IPS-NIHi11 (cell line): ENCODE measurements around the gene FSTL1.

Source experiments
- DNase-seq: peaks from one replicate; pipeline ENCODE4 v3.0.0; 2012; ENCODE audit warnings: mixed read lengths, low spot score

The FSTL1 gene

DNA sequence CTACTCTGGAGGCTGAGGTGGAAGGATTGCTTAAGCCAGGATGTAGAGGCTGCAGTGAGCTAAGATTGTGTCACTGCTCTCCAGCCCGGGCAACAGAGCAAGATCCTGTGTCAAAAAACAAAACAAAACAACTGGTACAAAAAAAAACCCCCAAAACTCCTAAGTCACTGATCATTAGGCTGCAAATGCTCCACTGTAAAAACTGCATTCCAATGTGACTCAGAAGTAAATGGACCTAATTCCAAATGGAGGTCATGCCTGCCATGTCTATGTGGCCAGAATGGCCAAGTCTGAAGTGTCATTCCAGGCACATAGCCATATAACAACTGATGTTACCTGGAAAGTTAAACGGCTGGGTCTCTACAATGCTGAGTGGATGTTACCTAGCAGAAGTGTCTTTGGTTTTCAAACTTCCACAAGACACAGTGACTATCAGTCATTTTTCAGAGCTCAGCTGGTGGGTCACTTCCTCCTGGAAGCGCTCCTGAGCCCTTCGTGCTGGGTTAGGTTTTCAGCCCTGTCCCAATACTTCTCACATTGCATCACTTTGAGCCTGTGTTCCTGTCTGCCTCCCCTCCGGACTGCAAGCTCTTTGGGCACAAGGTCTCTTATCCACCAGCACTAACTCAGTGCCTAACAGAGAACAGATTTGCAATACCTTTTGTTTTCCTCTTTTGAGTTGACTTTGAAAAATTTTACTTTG lies 10.6 kb downstream of the FSTL1 start:
- no peak for DNase-seq

DNA sequence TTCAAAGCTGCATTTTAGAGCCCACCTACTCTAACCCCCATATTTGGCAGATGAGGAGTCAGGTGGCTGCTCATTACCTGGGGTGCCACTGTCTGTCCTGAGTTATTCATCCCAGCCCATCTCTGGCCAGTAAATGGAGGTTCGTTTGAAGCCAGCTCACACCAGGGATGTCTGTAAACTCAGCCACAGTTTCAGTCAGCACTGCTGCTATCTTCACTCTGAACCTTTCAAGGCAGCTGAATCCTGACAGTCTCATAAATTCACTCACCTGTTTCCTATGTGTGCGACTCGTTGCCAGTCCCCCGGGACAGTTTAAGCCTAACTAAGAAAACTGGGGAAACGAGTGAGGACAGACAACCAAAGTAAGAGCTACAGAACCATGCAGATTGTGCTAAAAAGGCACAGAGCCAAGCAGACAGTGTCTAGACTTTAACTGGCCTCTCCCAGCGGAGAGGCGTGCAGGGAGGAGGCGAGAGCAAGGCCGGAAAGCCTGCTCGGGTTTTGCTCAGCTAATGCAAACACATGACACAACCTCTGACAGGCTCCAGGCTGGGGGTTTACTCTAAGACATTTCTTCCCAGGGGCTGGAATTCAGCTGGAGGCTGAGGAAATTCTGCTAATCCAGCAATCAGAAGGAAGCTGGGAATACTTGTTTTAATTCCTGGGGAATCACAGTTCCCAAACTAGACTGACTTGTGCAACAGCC lies 12.0 kb downstream of the FSTL1 start:
- no peak for DNase-seq

DNA sequence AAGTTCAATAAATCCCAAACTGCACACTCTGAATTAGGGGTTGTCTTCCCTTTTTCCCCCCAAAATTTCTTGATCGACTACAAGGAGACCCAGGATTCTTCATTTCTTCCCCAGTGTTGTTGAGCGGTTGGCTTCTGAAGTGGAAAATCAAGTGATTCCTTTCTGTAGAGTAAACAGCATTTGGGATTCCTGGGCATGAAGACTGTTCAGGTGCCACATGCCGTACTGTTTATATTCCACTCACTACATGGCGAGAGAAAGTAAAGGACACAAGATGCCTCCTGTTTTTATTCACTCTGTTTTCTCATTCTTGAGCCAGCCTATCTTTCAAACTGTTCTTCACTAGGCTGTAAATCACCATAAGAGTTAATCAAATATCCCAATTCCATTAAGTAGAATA lies 12.6 kb downstream of the FSTL1 start:
- no peak for DNase-seq

DNA sequence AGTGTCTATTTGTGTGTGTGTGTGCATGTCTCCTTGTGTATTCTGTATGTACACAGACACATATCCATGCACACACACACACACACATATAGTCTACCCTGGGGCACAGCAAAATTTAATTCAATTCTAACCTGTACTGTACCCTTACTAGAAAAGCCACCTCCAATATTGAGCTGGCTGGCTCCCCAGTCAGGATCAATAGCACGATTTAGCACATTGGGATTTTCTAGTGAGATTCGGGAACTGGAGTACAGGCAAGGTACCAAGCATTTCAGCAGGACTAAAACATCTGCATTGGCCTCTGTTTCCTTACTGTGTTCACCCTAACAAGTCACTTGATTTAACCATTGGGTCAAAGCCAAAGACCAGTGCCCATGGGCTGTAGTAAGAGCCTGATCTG lies 13.2 kb downstream of the FSTL1 start:
- DNase-seq, result no peak

DNA sequence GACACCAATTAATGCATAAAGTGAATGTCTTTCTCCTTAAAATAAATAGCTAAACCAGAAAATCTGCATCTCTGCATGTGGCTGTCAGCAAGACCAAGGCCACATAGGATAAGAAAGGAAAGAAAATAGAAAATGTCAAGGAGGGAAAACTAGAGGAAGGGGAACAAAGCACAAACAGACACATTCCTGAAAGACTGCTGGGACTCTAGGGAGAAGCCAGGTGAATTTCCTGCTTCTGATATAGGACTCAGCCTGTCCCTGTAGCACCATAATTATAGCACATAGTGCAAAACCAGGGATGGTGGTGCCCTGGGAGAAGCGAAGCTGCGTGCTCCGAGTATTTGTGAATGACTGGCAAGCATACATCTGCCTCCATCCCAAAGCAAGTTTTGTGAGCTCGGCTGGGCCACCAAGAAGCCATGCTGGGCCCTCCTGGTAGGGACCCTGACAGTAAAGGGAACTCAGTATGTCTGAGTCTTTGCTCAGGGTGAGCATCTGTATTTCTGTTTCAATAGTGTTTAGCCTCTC lies 14.2 kb downstream of the FSTL1 start:
- no peak for DNase-seq

DNA sequence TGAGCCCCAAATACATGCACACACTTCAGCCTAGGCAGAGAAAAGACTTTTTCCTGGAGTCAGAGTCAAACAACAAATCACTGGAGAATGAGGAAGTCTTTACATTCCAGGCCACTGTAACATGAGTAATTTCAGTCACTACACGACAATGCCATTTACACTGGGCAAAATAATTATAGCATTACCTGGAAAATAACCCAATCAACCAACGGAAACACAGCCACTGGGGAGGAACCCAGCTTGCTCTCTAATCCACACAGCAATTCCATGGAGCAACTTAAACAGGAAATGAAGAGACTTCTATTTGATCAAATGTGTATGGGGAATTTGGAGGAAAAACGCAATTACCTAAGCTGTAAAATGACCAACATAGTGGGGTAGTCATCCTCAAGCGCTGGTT lies 15.2 kb downstream of the FSTL1 start:
- DNase-seq, result no peak

DNA sequence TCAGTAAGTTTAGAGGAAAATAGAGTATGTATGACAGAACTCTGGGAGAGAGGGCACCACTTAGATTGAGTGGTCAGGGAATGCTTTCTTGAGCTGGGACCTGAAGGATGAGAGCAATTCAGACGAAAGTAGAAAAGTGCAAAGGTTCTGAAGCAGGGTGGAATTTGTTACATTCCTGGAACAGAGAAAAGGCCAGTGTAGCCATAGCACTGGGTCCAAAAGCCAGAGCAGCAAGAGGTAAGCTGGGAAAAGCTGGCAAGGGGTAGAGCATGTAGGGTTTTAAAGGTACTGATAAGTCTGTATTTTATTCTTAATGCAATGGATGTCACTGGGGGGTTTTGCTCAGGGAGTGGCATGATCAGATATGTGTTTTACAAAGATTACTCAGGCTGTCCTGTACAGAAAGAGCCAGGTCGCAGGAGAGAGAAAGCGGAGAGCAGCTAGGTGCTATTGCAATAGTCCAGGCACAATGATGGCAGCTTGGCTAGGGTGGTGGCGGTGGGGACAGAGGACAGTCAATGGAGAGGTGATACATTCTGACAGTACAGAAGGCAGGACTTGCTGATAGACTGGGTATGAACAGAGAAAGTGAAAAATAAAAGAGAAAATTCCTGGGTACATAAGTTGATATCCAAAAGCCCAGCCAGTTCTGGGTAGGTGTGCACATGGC lies 17.0 kb downstream of the FSTL1 start:
- DNase-seq, result no peak

DNA sequence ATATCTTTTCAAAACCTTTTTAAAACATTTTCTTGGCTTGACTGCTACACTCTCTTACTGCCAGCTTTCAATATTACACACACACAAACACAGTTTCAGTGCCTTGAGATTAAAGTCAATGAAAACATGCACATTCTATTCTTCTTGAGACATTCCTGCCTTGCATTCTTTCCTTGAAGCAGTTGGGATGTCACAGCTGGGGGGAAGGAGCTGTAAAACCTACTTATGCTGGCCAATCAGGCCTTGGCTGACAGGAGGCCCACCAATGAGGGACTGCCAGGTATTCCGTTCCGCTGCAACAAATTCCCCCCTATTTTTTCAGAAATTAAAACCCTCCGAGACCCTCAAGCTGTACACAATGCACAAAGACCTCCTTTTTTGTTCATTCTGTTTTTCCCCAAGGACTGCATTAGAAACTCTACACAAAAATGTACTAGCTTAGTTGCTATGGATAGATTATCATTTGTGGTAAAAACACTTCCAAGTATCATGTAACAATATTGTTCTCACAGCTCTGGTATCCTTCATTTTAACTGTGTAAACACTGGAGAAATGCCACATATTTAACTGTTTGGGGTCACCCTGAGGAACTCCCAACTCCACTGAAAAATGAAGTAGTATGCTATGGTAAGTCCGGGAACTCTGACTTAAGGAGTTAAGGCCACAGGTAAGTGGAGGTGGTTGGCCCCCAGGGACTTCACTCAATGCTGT lies 18.5 kb downstream of the FSTL1 start:
- DNase-seq, result peak; percentile 80

DNA sequence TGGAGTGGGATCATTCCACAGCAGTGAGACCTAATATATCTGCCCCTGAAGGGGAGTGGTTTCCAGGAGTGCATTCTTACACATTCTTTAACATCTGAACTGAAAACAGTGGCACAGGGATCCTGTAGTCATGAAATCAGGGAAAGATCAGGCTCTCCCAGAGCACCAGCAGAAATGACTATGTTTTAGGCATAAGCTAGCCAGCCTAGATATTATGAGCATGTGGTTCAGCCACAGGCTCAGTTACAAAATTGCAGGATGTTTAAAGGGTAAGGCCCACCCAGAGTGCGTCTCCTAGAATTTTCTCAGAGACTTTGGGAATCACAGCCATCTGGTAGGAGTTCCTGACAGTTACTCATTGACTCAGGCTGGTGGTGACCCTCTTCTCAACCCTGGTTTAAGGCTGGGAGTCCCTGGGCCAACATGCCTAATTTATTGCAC lies 20.9 kb downstream of the FSTL1 start:
- no peak for DNase-seq

DNA sequence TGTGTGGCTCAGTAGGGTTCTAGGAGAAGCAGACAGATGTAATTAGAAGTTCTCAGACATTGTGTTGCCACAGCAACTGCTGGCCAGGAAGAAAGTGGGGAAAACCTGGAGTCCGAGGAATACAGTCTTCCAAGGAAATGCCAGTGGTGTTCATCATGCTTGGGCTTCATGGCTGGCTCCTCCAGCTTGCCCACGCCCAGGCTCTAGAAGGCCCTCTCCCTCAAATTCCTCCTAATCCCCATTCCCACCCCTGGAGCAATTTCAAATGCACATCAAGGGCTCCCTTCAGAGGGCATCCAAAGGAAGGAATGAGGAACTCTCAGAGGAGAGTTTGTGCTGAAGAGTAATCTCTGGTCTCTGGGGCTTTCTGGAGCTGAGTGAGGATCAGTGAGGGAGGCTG lies 21.9 kb downstream of the FSTL1 start:
- no peak for DNase-seq

DNA sequence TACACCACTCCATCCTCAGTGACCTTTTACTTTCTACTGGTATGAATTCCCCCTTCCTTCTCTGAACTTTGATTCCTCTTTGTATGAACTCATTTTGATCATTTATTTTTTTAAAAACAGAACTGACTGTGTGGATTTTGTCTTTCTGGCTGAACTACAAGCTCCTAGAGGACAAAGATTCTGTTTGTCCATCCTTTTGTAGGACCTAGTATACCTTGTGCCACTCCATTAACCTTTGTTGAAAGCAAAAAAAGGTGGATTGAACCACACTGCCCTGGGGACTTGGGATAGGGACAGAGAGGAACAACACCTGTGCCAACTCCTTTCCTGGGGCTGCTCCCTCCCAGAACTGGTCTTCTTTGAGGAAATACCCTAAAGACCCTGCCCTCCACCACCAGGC lies 23.6 kb downstream of the FSTL1 start:
- no peak for DNase-seq

DNA sequence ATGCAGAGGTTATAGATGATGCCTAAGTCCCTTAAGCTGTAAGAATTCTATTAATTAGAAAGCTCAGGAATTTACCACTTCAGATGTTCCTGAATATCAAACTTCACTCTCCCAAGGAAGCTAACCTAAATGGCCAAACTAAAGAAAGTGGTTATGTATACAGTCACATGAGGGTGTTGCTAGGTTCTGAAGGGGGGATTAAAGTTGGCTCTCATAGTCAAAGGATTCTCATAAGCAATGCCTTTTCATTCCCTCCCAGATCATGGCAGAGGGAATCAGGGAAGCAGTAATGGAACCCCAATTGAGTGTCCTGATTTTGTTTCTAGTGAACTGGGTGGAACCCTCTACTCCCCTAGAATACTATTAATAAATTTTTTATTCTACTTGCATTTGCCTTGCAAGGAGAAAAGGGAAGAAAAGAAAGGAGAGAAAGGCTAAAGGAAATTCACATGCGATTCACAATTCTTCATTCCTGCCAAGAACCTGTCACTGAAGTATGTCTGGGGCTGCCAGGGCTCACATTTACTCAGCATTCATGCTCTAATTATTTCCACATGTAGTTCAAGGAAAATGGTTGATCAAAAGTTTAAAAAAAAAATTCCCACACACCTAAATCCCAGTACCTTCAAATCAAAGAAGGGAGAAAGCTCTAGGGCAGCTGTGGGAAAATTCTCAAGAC lies 25.1 kb downstream of the FSTL1 start:
- no peak for DNase-seq

DNA sequence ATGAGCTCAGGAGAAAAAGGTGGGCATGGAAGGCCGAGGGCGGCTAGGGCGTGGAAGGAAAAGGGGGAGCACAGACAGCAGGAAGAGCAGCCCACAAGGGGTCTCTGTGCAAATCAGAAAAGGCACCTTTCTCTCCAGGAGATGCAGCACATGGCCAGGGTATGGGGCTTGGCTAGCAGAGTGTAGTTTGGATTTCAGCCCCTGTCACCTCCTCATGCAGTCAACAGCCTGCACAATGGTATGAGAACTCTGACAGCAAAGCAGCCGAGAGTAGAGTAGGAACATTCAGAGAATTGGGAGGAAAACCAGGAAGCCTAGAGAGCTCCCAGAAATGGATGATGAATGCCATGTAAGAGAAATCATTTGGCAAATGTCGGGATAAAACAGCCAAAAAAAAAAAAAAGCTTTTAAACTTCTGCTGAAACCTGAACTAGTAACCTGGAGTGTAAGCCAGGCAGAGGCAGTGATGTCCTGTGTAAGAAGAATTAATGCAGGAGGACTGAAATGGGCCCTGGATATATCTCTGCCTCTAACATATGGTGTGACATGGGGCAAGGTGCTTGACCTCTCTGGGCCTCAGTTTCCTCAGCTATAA lies 25.7 kb downstream of the FSTL1 start:
- no peak for DNase-seq

DNA sequence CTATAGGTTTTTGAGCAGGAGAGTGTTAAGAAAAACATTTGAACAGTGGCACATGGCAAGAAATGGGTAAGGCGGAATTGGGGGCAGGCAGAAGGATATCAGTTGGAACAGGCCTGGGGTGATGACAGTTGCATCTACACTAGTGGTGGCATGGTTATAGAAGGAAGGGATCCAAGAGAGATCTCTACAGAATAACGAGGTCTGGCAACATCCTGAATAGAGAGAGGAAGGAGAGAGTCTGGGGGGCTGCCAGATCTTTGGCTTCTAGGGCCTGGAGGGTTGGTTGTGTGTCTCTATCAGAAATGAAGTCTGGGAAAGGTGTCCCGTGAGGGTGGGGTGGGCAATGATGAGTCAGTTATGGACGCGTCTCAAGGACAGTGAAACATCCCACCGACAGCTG lies 26.3 kb downstream of the FSTL1 start:
- DNase-seq, result no peak

DNA sequence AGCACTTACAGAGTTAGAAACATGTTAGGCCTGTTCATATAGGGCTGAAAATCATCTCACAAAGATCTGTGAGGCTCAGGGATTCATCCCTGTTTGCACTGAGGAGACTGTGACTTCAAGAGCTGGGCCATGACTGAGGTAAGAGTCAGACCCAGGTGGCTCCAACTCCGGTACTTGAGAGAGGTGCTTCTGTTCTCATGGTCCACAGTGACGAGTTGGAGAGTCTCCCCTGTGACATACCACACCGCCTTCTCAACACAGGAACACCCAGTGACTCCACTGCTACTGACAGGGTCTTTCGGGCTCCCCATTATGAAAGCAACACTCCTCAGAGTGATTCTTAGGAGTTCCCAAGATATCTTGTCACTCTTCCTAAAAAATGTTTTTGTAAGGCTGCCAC lies 27.4 kb downstream of the FSTL1 start:
- DNase-seq, result no peak

DNA sequence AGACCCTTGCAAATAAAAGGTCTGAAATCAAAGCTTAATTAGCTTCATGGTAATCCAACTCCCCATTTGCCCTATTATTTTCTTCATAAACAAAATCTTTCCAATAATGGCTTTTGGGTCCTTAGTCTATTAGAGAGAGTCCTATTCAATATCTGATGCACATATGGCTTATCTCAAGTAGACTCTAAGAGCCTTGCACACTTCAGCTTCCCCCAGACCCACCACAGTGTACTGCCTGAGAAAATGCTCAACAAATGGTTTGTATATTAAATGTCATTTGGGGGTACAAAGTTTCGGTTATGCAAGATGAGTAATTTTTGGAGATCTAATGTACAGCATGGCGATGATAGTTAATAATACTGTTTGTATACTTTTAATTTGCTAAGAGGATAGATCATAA lies 28.9 kb downstream of the FSTL1 start:
- DNase-seq, result no peak

DNA sequence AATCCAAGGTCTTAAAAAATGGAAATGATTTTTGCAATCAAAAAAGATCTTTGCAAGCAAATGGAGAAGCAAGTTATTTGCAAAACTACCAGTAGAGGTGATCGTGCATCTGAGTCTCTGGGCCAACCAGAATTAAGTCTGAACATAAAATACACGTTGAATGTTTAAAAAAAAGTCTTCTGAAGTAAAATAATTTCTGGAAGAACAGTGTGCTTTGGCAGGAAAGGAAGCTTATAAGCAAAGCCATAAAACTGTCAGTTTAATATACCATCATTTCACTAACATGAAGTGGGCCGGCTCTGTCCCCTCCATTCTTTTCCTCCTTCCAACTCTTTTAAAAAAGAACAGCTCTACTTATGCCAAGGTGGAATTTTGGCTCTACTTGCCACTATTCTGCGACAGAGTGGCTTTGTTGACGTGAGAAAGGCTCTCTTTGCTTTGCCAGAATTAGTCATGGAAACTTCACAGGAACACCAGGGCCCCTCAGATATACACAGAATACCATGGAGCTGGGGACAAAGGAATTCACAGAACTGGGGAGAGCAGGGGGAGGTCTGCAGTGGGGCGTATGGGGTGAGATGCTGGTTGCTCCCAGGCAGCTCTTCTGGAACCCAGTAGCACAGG lies 29.8 kb downstream of the FSTL1 start:
- DNase-seq, result no peak

DNA sequence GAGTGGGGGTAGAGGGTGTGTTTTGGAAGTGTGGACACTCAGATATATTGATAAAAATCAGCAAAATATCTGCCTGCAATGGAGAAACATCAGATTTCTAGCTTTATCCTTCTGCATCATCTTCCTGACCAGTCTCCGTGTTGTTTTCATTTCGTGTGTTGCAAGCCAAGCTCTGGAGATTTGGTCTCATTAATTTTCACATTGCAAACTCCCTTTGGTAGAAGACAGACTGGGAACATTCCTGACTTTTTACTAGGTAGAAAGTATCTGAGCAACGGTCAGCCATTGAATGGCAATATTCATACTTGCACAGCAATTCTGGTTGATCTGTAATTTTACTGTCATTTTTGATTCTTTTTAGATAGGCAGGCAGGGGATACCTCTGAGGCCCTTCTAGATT lies 30.4 kb downstream of the FSTL1 start:
- no peak for DNase-seq

DNA sequence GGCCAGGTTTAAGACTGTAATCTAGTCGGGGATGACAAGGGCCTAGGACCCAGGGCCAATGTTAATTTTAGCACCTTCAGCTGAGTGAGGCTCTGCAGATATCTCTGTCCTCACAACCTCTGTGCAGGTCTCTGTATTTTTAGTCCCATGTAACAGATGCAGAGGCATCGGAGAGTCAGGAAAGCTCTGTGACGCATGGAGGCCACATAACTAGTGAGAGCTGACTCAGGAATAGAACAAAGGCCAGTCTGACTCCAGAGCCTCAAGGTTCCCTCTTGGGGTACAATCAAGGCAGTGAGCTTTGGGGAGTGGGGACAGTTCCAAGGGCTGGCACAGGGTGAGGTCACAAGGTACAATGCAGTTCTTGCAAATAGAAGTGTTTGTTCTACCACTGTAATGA lies 31.0 kb downstream of the FSTL1 start:
- no peak for DNase-seq

DNA sequence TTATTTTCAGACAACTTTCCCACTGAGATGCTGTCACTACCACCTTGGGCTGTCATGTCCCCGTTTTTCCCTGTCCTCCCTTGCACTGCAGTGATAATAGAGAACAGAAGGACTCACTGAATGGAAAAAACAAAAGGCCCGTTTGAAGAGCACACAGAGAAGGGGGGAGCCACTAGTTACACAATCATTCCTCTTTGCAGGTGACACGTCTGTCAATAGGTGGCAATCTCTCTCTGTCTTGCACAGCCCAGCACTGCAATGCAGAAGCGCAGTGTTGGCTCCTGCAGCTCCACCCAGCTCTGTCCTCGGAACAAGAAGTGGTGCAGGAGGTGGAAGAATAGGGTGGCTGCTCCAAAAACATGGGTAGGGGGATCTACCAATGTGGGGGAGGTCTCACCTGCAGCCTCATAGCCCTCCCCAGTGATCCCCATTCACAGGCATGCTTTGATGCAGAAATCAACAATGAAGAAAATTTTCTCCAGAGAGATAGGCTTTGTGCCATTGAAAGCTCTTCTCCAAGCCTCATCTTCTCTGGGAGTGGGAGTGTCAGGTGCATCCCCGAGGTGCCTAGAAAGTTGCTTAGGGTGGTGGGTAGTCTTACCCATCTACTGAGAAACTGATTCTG lies 31.8 kb downstream of the FSTL1 start:
- peak; percentile 64 for DNase-seq

DNA sequence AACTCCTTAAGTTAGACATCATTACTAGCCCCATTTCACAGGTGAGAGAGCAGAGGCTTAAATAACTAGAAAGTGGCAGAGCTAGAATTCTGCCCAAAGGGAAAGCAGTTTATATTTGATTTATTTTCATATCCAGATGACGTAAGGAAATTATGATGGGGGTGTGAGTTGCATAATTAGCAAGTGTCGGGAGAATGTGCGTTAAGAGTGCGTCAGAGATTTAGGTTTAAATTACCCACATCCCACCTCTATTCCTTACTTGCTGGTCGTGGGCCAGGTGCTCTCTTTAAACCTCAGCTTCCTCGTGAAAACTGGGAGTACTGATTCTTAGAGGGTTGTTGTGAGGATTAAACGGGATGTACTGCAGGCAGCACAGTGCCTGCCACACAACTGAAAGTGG lies 32.3 kb downstream of the FSTL1 start:
- no peak for DNase-seq
